Dermis microvascular lymphatic vessel endothelial cell (primary cell): Measurements from ENCODE around the gene VHLL. TPM values are rescaled to one million over a fixed set of nuclear protein-coding genes. Genes with fewer than 3 reads are reported as not detected.
A peak's percentile ranks its signal among the peaks of the same experiment; 100 is the strongest.

Experiments
- DNase-seq, 2 donors: peaks; one replicate each; pipeline versions ENCODE4 v3.0.0 to v3.0.0-alpha.2; 2010; ENCODE audit warnings: low read depth in 2 of 2
- total RNA-seq: library from RNA; depleted of rRNA; stranded (reverse); fragments of >200 nt; gene quantifications from 2 replicates; pipeline ENCODE4 v1.2.1, GENCODE V29; 2014

The VHLL gene
- total RNA-seq, 1 donor from 2014 or later, result 0.13 TPM

DNA sequence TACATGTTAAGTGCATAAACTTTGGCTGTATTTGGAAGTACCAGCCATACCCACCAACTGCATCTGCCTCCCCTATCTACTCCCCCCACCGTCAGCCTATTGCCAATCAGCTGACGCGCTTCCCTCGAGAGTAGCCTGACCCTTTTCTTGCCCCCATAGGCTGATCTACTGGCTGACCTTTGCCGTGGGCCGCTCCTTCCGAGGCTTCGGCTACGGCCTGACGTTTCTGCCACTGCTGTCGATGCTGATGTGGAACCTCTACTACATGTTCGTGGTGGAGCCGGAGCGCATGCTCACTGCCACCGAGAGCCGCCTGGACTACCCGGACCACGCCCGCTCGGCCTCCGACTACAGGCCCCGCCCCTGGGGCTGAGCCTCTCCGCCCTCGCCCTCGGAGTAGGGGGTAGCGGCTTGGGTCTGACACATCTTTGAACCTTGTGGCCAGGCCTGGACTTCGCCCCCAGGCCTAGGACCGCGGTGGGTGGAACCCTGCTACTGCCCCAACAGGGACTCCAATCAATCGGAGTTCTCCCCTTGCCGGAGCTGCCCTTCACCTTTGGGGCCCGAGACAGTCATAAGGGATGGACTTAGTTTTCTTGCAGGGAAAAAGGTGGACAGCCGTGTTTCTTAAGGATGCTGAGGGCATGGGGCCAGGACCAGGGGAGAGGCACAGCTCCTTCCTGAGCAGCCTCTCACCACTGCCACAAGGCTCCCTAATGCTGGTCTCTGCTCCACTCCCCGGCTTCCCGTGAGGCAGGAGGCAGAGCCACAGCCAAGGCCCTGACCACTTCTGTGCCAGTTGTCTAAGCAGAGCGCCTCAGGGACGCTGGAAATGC lies 7.7 kb downstream of the VHLL start:
- DNase-seq, result peak; percentile 36 to 78

GRCh38 chr1:156289857-156290256 lies 9.2 kb downstream of the VHLL start:
- DNase-seq, result no peak

DNA sequence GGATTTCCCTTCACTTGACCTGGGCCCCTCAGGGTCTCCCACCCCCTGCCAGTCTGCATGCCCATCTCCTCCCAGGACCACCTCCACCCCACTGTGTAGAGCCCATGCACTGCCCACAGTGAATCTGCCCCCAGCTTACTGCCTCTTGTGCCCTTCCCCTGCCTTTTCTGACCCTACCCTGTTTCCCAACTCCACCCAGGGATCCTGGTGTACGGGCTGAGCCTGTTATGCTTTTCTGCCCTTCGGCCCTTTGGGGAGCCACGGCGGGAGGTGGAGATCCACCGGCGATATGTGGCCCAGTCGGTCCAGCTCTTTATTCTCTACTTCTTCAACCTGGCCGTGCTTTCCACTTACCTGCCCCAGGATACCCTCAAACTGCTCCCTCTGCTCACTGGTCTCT lies 13.0 kb downstream of the VHLL start:
- DNase-seq, result no peak

- no peak for DNase-seq
Observed at GRCh38 chr1:156285437-156285836, 13.7 kb downstream of the VHLL start.

DNA sequence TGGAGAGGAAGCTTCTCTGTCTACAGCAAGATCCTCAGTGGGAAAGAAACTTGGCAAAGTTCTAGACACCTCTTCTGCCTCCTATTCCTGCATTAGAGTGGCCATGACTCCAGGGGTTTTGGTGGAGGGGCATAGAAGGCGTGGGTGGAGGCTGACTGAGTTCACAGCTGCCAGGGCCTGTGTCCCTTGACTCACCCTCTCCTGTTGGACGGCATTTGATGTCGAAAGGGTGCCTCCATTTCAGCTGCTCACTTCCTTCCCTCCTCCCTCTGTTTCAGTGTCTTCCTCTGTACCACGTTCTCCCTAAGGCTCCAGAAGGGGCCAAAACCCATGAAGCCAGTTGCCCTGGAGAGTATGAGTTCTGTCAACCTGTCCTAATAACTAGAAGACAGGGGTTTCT lies 14.3 kb downstream of the VHLL start:
- DNase-seq, result no peak

- DNase-seq, result no peak
Observed at GRCh38 chr1:156284112-156284511, 15.0 kb downstream of the VHLL start, which contains the start of gene TMEM79. TMEM79 (plus strand) TSS chr1:156284325; CDS start chr1:156285227, 902 bp downstream.

DNA sequence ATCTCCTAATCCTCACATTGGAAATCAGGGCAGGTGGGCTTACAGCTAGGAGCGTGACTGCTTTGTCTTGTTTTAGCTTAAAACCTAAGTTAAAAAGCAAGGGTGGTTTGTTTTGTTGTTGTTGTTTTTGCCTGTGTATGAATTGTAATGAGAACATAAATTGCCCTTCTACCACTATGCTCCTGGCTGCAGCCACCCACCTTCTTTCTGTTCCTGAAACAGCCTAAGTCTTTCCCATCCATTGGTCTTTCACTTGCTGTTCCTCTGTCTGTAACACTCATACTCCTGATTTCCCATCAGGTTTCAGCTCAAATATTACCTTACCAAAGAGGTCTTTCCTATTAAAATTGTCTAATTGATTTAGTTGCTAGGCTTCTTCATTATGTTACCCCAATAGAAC lies 15.6 kb downstream of the VHLL start:
- no peak for DNase-seq

DNA sequence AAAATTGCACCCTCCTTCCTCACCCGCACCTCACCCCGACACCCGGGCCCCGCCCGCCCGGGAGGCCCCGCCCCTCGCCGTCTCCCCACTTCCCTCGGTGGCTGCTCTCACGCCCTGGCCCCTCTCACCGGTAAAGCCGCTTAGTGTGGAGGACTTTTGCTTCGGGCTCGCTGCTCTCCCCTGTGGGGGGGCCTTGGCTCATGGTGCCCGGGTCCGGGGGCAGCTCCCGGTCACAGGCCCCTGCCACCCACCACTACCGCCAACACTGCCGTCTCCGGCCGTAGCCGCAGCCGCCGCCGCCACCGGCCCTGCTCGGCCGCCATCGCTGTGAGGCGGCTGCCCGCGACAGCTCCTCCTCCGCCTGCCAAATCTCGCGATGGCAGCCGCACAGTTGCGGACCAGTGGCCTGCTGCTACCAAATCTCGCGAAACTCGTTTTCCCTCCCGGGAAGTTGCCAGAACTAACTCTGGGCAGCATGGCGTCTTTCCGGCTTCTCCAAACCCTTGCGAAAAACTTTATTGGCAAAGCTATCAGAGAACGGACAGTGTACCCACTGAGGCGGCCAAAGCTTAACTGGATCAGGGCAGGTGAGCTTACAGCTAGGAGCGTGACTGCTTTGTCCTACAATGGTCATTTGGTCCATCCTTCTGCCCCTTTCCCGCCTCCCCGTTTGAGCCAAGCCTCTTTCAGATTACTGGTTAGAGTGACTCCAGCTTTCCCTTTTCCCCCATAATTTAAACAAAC lies 16.5 kb downstream of the VHLL start, which contains the start of gene SMG5:
Gene SMG5, minus strand, starts transcription at position 347 of the 744 bp plus-strand sequence. Its CDS starts 145 bp downstream, at position 202.
- DNase-seq, result peak; percentile 99

- peak in 1 of 2 donors; percentile 45 for DNase-seq
Observed at GRCh38 chr1:156281693-156282478, 17.2 kb downstream of the VHLL start.

- DNase-seq, result peak in 1 of 2 donors; percentile 22
Observed at GRCh38 chr1:156281281-156281680, 17.8 kb downstream of the VHLL start.

- DNase-seq, result no peak
Observed at GRCh38 chr1:156279837-156280236, 19.3 kb downstream of the VHLL start.

DNA sequence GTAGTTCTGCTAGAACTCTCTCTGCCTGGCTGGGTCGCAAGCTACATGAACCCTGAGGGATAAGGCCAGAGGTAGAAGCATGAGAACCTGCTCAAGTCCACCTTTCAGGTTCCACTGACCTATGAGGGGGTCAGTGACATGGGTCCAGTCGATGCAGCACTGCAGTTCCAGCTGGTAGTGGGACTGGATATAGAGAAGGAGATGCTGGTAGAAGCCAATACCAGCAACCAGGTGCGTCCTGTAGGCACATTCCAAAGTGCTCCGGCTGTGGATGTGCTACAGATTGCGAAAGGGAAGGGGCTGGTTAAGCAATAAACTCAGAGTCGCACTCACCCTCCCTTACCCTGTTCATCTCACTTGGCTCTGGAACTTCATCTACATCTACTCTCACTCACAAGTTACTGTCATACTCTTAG lies 22.1 kb downstream of the VHLL start:
- no peak for DNase-seq

DNA sequence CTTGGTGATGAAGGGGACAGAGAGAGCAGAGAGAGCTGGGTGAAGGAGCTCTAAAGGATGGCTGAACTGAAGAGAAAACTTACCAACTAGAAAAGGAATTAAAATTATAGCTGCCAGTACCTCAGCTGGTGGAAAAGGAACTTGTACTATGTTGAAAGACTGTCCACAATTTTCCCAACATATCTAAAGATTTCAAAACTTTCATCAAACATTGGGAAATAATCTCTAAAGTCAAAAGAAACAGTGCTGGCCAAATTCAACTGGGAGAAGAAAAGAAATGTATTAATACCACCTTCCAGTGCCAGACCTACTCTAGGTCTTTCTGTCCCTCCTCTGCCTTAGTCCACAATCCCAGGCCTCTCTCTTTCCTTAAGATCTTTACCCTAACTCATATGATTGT lies 22.6 kb downstream of the VHLL start:
- DNase-seq, result no peak

GRCh38 chr1:156270314-156270713 lies 28.8 kb downstream of the VHLL start:
- no peak for DNase-seq

DNA sequence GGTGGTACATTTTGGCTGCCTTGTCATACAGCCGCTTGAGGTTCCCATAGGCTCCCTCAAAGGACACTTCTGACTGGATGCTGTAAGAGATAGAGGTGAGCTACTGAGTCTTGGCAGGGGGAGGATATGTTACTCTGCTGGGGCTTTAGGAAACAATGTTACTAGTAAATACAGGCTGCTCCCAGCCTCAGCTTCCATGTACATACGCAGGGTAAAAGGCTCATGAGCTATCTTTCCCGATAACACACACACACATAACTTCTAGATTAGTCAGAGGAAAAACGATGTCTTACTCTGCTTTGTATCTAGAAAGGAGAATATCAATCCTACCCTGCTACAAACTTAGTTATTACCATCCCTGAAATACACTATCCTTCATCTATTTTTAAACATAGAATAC lies 30.8 kb downstream of the VHLL start:
- DNase-seq, result no peak

DNA sequence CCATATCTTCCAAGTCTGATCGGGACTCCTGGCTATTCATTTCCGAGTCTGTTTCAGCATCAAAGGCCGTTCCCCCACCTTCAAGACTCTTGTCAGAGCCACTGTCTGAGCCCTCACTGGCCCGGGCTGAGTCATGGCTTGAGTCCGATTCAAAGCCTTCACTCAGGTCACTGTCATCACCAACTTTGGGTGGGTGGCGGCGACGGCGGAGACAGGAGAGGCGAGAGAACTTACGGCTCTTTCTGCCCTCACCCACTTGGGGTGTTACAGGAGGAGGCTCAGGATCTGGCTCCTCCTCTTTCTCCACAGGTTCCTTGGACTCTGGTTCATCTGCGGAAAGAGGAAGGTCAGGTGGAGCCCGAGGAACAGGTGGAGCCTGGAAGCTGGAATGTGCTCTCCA lies 33.1 kb downstream of the VHLL start:
- no peak for DNase-seq

GRCh38 chr1:156263288-156263655 lies 35.8 kb downstream of the VHLL start:
- no peak for DNase-seq

- DNase-seq, result no peak
Observed at GRCh38 chr1:156262461-156263287, 36.4 kb downstream of the VHLL start.

- no peak for DNase-seq
Observed at GRCh38 chr1:156260896-156261295, 38.2 kb downstream of the VHLL start.

GRCh38 chr1:156259805-156260204 lies 39.3 kb downstream of the VHLL start:
- DNase-seq, result peak in 1 of 2 donors; percentile 25

DNA sequence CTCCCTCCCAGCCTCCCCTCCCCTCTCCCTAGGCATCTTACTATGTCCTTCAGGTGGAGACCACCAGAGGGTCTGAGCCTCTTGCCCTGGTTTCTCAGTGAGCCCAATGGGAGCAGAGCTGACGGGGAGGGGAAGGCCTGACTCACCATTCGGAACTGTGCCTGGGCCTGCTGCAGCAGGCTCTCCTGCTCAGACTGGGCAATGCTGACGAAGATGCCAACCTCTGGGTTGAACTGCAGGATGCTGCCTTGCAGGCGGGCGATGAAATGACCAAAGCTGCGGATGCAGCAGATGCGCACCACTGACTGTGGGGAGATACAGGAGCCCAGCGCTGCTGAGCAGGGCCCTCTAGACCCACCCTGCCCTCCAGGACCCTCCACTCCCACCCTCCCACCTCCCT lies 40.2 kb downstream of the VHLL start:
- DNase-seq, result no peak
